ENCODE results near the gene KYNU. TPM values are rescaled to one million over a fixed set of nuclear protein-coding genes. Genes with fewer than 3 reads are reported as not detected.

KYNU gene
- total and polyA plus RNA-seq, 3 donors from 2014 or later: 4.5 to 31.9 (median 6.8) TPM

- DNase-seq: no peak
- no peak overlapping the region for H3K4me3 ChIP-seq
- intact Hi-C loops (cut with DNase I; ENCODE audit: low total_unique reads): no loop called here
- no peak overlapping the region for H3K27ac ChIP-seq
- H3K4me1 ChIP-seq: no peaks in the 10 kb centered on the region
- WGBS, 2 donors: 56 to 70% methylated on average over 5 of the region's 5 CpGs
- no peaks in the 10 kb centered on the region for H3K27me3 ChIP-seq
- H3K36me3 ChIP-seq (ENCODE audit: low read depth, missing control alignments): no peaks in the 10 kb centered on the region
- TF ChIP-seq CTCF (IDR thresholded peaks at IDR 0.05) (no peak), POLR2A (IDR thresholded peaks at IDR 0.05) (no peak)
- H3K9me3 ChIP-seq: no peaks in the 10 kb centered on the region
Measured at GRCh38 chr2:142938240-142938639, 60.8 kb downstream of the KYNU start.

GRCh38 chr2:142940606-142941223, 63.3 kb downstream of the KYNU start:
- intact Hi-C loops (cut with DNase I; ENCODE audit: low total_unique reads): no loop called here
- no peak overlapping the region for H3K27ac ChIP-seq
- H3K36me3 ChIP-seq (ENCODE audit: low read depth, missing control alignments): no peaks in the 10 kb centered on the region
- no peak for DNase-seq
- no peaks in the 10 kb centered on the region for H3K9me3 ChIP-seq
- no peak overlapping the region for H3K4me3 ChIP-seq
- no peaks in the 10 kb centered on the region for H3K27me3 ChIP-seq
- no peaks in the 10 kb centered on the region for H3K4me1 ChIP-seq
- no peak for TF ChIP-seq CTCF (IDR thresholded peaks at IDR 0.05)
- no peak for TF ChIP-seq POLR2A (IDR thresholded peaks at IDR 0.05)
- 84% methylated on average over 2 of the region's 2 CpGs for WGBS, 2 donors

GRCh38 chr2:142942690-142943089, 65.2 kb downstream of the KYNU start:
- 83 to 92% methylated on average over 1 of the region's 1 CpG for WGBS, 2 donors
- intact Hi-C loops (cut with DNase I; ENCODE audit: low total_unique reads): no loop called here
- Histone ChIP-seq H3K9me3 (no peaks in the 10 kb centered on the region), H3K4me1 (no peaks in the 10 kb centered on the region), H3K4me3 (no peak overlapping the region), H3K27me3 (no peaks in the 10 kb centered on the region), H3K36me3 (ENCODE audit: low read depth, missing control alignments) (no peaks in the 10 kb centered on the region), H3K27ac (no peak overlapping the region)
- no peak for TF ChIP-seq CTCF (IDR thresholded peaks at IDR 0.05)
- TF ChIP-seq POLR2A (IDR thresholded peaks at IDR 0.05): no peak
- DNase-seq: no peak

- TF ChIP-seq POLR2A (IDR thresholded peaks at IDR 0.05) (no peak), CTCF (IDR thresholded peaks at IDR 0.05) (no peak)
- H3K27me3 ChIP-seq: no peaks in the 10 kb centered on the region
- no peaks in the 10 kb centered on the region for H3K4me1 ChIP-seq
- DNase-seq: no peak
- no peak overlapping the region for H3K4me3 ChIP-seq
- intact Hi-C loops (cut with DNase I; ENCODE audit: low total_unique reads): no loop called here
- H3K9me3 ChIP-seq: no peaks in the 10 kb centered on the region
- H3K27ac ChIP-seq: no peak overlapping the region
- H3K36me3 ChIP-seq (ENCODE audit: low read depth, missing control alignments): no peaks in the 10 kb centered on the region
Measured at GRCh38 chr2:142944264-142944663, 66.8 kb downstream of the KYNU start.

- TF ChIP-seq CTCF (IDR thresholded peaks at IDR 0.05): no peak
- TF ChIP-seq POLR2A (IDR thresholded peaks at IDR 0.05): no peak
- intact Hi-C loops (cut with DNase I; ENCODE audit: low total_unique reads): no loop called here
- Histone ChIP-seq H3K4me3 (no peak overlapping the region), H3K27me3 (no peaks in the 10 kb centered on the region), H3K9me3 (no peaks in the 10 kb centered on the region), H3K27ac (no peak overlapping the region), H3K4me1 (no peaks in the 10 kb centered on the region), H3K36me3 (ENCODE audit: low read depth, missing control alignments) (no peaks in the 10 kb centered on the region)
- no peak for DNase-seq
Measured at GRCh38 chr2:142944721-142945120, 67.3 kb downstream of the KYNU start.
